ENCODE data around the gene MACIR. TPM values are rescaled to one million over a fixed set of nuclear protein-coding genes. Genes with fewer than 3 reads are reported as not detected.

Gene MACIR
- total and polyA plus RNA-seq, 3 donors from 2014 or later = 12.8 to 21.6 (median 18.4) TPM

DNA sequence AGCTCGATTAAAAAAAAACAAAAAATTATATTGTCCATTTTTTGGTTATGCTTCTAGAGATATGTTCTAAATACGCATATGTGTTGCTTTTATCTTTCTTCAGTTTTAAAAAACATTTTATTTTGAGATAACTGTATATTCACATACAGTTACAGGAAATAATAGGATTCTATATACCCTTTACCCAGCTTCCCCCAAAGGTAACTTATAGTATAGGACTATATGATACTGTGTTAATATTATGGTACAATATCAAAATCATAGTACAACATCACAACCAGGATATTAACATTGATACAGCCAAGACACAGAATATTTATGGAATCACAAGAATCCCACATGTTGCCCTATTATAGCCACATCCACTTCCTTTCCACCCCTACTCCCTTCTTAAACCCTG lies 9.5 kb upstream of the MACIR start:
- H3K4me1 ChIP-seq = no peaks in the 10 kb centered on the region
- intact Hi-C loops (cut with DNase I; ENCODE audit: low total_unique reads) = no loop called here
- no peak for TF ChIP-seq POLR2A (IDR thresholded peaks at IDR 0.05)
- TF ChIP-seq, protein P1, sequence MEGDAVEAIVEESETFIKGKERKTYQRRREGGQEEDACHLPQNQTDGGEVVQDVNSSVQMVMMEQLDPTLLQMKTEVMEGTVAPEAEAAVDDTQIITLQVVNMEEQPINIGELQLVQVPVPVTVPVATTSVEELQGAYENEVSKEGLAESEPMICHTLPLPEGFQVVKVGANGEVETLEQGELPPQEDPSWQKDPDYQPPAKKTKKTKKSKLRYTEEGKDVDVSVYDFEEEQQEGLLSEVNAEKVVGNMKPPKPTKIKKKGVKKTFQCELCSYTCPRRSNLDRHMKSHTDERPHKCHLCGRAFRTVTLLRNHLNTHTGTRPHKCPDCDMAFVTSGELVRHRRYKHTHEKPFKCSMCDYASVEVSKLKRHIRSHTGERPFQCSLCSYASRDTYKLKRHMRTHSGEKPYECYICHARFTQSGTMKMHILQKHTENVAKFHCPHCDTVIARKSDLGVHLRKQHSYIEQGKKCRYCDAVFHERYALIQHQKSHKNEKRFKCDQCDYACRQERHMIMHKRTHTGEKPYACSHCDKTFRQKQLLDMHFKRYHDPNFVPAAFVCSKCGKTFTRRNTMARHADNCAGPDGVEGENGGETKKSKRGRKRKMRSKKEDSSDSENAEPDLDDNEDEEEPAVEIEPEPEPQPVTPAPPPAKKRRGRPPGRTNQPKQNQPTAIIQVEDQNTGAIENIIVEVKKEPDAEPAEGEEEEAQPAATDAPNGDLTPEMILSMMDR (IDR thresholded peaks at IDR 0.05) = no peak
- no peaks in the 10 kb centered on the region for H3K27me3 ChIP-seq
- H3K27ac ChIP-seq = no peak overlapping the region
- no peak for DNase-seq
- H3K9me3 ChIP-seq = no peaks in the 10 kb centered on the region
- no peaks in the 10 kb centered on the region for H3K36me3 ChIP-seq (ENCODE audit: low read depth, missing control alignments)
- 93 to 97% methylated on average over 2 of the region's 2 CpGs for WGBS, 2 donors
- H3K4me3 ChIP-seq = no peak overlapping the region

DNA sequence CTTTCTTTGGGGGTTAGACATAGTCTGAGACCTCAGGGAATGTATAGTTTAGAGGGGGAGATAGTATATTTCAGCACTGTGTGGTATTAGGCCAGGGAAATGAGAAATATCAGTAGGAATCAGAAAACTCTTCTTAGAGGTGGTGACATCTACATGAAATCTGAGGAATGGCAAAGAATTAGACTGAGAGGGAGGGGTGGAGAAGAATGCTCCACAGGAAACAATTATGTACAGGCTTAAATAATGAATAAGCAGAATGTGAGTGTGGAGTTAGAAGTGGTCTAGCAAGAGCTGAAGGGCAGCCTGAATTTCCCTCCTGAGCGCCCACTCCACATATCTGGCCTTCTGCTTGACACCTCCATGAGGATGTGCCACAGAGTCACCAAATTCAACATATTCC lies 3.6 kb upstream of the MACIR start:
- no peaks in the 10 kb centered on the region for H3K27me3 ChIP-seq
- no peak for DNase-seq
- intact Hi-C loops (cut with DNase I; ENCODE audit: low total_unique reads) = no loop called here
- whole genome bisulfite sequencing, 2 donors = 53 to 57% methylated on average over 1 of the region's 1 CpG
- H3K36me3 ChIP-seq (ENCODE audit: low read depth, missing control alignments) = no peaks in the 10 kb centered on the region
- no peak overlapping the region for H3K4me3 ChIP-seq
- peaks cover 10% of the 10 kb centered on the region for H3K4me1 ChIP-seq
- no peak for TF ChIP-seq POLR2A (IDR thresholded peaks at IDR 0.05)
- TF ChIP-seq, protein P1 (IDR thresholded peaks at IDR 0.05) = no peak
- H3K27ac ChIP-seq = no peak overlapping the region
- no peaks in the 10 kb centered on the region for H3K9me3 ChIP-seq

- no peak for TF ChIP-seq POLR2A (IDR thresholded peaks at IDR 0.05)
- TF ChIP-seq, protein P1 (IDR thresholded peaks at IDR 0.05) = no peak
- intact Hi-C loops (cut with DNase I; ENCODE audit: low total_unique reads) = no loop called here
- WGBS, 2 donors = 92 to 96% methylated on average over 7 of the region's 7 CpGs
These were observed 2.9 kb upstream of the MACIR start for GRCh38 chr5:103255691-103256090.

DNA sequence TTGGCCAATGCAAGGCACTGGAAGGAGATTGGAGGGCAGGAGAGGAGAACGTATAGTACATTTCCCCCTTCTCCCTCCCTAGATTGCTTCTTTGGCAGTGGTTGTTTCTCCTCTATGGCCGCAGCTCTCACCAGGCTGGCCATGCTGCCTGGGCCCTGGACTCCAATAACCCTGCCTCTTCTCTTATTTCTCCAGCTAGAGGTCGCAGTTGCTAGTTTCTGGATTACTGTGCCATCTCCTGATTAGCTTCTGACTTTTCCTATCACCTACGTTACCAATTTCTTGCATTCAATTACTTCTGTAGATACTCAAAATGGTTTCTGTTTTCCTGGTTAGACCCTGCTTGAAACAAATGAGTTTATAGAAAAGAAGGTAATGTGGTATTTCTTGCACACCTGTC lies 2.4 kb upstream of the MACIR start:
- Histone ChIP-seq H3K27me3 (no peaks in the 10 kb centered on the region), H3K4me3 (no peak overlapping the region), H3K9me3 (no peaks in the 10 kb centered on the region), H3K27ac (no peak overlapping the region), H3K36me3 (ENCODE audit: low read depth, missing control alignments) (no peaks in the 10 kb centered on the region), H3K4me1 (peaks cover 13% of the 10 kb centered on the region)
- peak; percentile 23 for DNase-seq
- WGBS, 2 donors = 76 to 91% methylated on average over 4 of the region's 4 CpGs
- TF ChIP-seq POLR2A (IDR thresholded peaks at IDR 0.05) = no peak
- intact Hi-C loops (cut with DNase I; ENCODE audit: low total_unique reads) = no loop called here

More at GRCh38 chr5:103255691-103256090, 2.9 kb upstream of the MACIR start:
- Histone ChIP-seq H3K27ac (no peak overlapping the region), H3K4me1 (peaks cover 10% of the 10 kb centered on the region), H3K9me3 (no peaks in the 10 kb centered on the region), H3K27me3 (no peaks in the 10 kb centered on the region), H3K36me3 (ENCODE audit: low read depth, missing control alignments) (no peaks in the 10 kb centered on the region), H3K4me3 (no peak overlapping the region)
- no peak for DNase-seq

- no peaks in the 10 kb centered on the region for H3K27me3 ChIP-seq
- no peak for TF ChIP-seq POLR2A (IDR thresholded peaks at IDR 0.05)
- TF ChIP-seq, protein P1 (IDR thresholded peaks at IDR 0.05) = no peak
- peak overlapping the region; percentile 89 to 95 for H3K4me3 ChIP-seq
- no peaks in the 10 kb centered on the region for H3K9me3 ChIP-seq
- WGBS, 2 donors = 0% methylated on average over 20 of the region's 91 CpGs; no CpG with 5 or more reads in 1 of the 2 donors
- DNase-seq = peak; percentile 54
- H3K36me3 ChIP-seq (ENCODE audit: low read depth, missing control alignments) = no peaks in the 10 kb centered on the region
- H3K4me1 ChIP-seq = peaks cover 27% of the 10 kb centered on the region
- intact Hi-C loops (cut with DNase I; ENCODE audit: low total_unique reads) = no loop called here
- peak overlapping the region; percentile 81 to 82 for H3K27ac ChIP-seq
These were observed 568 bp downstream of the MACIR start for GRCh38 chr5:103258957-103259704.
